ENCODE measurements around the gene SBK1.
"Not testable (repeated sequence)": the region's sequence is repeated elsewhere in the genome, so short reads cannot be mapped to it uniquely, and the experiment has no call there.

SBK1 gene

DNA sequence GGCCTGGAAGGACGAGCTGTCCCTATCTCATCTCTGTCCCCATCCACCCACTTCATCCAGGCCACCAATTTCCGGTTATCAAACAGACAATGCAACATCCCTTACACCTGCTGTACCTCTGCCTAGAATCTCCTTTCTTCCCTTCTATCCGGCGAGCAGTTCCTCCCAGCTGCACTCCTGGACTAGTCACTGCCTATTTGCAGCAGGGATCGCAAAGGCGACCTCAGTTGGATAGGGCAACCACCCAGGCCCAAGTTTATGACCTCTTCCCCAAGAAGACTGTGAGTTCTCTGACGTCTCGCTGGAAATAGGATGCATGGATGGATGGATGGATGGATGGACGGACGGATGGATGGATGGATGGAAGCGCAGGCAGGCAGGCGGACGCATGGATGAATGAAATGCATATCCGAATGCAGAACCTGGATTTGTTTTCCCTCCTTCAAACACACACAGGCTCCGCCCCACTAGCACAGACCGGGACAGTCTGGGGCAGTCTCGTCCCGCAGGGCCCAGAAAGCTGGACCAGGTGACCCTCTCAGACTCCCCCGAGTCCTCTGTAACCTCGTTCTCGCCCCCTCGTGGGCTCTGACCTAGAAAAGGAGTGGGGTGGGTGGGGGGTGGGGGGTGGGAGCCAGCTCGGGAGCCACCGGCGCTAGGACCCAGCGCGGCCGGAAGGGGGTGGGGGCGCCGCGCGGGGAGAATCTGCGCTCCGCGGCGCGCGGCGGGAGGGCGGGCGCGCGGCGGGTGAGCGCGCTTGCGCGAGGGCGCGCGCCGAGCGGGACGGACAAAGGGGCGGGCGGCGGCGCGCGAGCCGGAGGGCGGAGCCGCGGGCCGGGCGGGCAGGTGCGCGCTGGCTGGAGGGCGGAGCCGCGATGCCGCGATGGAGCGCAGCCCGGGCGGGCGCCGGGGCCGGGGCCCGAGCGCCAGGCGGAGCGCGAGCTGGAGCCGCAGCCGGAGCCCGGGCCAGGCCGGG, at the start of gene SBK1:
TSS of gene SBK1 (plus strand) at position 875 of the 976 bp plus-strand sequence. CDS start 24,867 bp downstream, outside the sequence.
- peak; percentile 87 to 88 for DNase-seq

DNA sequence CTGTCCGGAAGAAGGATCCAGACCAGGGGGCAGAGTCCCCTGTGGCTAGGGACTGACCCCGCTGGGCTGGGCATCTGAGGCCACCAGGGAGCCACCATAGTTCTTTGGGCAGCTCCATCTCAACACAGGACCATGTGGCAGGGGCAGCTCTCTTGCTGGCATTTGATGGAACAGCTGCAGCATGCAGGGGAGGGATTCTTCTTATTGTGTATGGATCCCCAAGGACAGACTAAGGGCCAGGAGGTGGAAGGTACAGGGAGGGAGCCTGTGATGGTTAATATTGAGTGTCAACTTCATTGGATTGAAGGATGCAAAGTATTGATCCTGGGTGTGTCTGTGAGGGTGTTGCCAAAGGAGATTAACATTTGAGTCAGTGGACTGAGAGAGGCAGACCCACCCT, 42.8 kb upstream of the SBK1 start:
- DNase-seq: not testable (repeated sequence)

DNA sequence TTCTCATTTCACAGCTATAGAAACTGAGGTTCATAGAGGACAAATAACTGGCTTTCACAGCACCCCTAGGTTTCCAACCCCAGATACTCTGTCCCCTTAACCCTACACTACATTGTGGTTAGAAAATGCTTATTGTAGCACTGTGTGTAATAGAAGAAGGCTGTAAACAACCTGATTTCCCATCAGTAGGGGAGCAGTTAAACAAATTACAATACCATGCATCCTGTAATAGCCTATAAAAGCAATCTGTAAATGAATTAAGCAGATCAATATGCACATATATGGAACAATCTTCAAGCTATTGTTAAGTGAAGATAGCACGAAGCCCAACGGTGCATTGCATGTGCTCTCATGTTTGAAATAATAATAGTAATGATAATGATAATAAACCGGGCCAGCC, 41.3 kb upstream of the SBK1 start:
- DNase-seq: no peak

DNA sequence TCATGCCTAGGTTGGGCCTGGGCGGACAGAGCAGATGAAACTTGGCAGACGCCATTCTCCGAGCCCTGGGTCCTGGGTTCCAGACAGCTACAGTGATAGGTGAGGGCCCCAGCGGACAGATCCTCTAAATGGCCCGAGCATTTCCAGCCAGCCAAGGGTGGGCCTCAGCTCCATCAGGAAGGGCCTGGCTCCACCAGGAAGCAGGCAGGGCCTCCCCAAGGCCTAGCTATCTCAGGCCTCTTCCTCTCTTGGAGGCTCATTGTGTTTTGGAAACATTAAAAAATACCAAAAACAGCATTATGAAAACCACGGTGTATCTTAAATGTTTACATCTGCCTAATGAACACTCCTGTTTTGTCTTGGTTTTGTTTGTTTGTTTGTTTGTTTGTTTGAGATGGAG, 38.2 kb upstream of the SBK1 start:
- no peak for DNase-seq

DNA sequence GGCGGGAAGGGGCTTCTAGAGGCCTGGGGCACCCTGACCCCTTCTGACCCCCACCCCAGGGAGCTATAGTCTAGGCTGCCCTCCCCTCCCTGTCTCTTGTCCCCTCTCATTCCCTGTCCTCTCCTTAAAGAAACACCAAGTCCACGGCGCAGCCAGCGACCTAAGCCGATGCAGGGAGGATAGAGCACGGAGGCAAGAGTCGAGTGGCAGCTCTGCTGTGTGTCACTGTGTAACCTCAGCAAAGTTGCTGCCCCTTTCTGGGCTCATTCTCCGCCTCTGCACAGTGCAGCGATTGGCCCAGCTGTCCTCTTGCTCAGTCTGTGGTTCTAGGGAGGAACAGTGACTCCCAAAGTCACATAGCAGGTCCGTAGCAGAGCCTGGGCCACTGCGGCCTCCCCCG, 36.5 kb upstream of the SBK1 start:
- DNase-seq: no peak

DNA sequence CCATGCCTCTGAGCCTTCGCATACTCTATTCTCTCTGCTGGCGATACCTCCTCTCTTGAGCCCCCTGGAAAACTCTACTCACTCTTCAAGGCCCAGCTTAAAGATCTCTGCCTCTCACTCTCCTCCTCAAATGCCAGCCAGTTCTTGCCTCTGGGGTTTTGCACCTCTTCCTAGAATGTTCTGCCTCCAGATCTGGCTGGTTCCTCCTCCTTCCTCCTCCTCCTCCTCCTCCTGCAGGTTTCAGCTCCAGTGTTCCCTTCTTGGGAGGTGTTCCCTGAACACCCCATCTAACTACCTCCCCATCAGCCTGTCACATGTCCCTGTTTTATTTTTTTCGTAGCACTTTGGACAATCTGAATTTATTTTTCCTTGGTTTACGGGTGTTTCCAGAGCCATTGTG, 35.1 kb upstream of the SBK1 start:
- no peak for DNase-seq

DNA sequence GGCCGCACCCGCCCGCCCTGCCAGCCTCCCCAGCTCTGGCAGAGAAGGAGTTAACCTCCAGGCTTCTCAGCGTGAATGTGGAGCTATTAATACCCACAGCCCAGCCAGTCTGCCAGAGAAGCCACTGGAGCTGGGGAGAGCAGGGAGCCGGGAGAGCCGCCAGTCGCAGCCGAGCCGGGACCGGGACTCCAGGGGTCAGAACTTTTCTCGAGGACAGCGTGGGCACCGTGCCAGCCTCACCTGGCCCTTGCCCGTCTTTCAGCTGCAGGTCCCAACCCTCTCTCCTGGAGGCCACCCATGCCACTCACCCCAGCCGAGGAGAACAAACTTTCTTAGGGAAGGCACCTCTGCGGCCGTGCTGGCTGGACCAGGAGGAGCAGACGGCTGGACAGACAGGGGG, 33.8 kb upstream of the SBK1 start:
- no peak for DNase-seq

DNA sequence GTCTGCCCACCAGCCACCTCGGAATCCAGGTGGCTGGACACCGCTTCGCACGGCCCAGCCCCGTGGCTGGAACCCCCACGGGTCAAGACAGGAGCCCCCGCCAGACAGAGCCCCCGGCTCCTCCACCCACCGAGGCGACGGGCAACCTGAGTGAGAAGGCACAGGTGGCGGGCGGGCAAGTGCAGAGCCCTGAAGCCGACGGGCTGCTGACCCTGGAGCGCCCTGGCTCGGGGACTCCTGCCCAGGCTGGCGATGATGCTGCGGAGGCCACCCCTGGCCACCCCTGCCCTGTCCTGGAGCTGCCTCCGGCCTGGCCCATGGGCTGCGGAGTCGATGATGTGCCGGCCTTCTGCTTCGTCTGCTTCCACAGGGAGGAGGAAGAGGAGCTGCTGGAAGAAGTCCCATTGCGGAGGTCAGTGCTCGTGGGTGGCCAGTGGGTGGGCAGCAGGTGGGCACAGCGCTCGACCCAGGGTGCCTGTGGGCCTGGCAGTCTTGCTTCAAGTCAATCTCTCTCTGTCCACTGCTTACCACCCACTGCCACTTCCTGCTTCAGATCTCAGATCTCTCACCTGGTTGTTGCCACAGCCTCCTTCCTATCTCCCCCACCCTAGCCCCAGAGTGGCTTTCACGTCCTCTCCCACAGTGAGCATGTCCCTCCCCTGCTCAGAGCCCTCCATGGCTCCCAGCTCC, 33.1 kb upstream of the SBK1 start:
- DNase-seq: no peak

DNA sequence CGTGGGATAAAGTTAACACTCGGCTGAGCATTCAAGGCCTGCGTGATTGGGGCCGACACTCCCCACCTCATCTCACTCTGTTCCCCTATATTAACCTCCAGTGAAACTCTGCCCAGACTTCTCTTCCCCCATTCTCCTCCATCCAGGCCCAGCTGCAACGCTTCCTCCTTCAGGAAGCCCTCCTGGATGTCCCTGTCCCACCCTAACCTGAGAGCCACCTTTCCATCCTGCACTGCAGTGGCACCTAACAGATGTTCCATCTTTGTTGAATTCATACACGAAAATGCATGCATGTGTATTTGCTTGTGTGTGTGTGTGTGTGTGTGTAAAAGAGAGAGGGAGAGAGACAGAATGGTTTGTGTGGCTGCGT, 32.6 kb upstream of the SBK1 start:
- DNase-seq: no peak

DNA sequence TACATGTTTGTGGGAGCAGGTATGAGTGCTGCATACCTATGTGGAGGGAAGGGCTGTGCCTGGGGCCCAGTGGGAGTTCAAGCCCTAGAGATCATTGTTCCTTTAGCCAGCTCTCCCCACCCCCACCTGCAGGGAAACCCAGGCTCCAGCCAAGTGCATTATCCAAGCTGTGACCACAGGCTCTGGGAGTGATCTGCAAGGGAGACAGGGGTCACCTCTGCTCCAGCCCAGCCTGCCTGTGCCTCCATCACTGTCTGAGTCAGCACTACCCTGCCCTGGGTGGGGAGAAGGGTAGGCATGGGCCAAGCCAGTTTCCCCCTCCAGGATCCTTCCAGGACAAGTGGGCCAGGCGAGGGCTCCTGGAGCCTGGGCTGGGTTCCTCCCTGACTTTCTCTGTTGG, 32.1 kb upstream of the SBK1 start:
- DNase-seq: no peak

DNA sequence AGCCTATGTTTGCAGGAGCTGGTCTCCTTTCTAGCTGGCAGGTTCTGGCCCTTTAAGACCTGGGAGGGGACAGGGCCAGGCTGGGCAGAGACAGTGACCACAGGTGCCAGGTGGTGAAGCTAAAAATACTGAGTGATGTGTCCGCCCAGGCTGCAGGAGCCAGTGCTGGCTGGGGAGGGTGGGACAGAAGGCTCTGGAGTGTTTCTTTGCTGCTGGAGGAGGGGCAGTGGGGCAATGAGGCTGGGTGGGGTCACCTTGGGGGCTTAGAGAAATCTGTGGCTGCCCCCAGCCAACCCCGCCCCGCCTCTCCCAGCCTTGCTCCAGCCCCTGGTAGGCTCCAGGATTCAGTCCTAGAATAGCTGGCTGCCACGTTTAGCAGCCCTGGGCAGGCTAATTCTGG, 30.4 kb upstream of the SBK1 start:
- no peak for DNase-seq

DNA sequence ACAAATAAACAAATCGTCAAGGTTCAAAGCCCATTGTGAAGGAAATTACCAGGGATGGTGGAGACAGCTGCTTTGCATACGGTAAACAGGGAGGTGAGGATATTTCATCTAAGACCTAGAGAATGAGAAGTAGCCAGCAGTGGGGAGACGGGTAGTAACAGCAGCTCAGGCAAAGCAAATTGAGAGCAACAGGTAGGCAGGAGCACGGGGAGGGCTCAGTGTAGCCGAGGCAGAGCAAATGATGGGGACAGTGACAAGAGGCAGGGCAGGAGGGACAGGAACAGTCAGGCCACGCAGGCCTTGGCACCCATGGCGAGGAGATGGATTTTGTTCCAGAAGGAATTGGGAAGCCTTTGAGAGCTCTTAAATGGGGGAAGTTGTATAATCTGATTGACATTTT, 29.0 kb upstream of the SBK1 start:
- DNase-seq: no peak

DNA sequence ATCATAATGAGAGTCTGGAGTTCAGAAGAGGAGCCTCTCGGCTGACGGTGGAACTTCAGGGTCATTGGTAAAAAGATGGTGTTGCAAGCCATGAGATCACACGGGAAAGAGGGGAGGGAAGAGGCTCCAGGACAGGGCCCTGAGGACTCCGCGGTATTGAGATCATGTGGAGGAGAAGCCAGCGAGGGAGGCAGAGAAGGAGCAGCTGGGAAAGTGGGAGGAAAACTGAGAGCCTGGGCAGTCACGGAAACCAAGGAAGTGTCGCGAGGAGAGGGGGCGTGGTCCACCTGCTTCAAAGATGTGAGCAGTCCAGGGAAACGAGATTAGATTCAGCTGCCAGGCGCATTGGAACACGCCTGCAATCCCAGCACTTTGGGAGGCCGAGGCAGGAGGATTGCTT, 27.7 kb upstream of the SBK1 start:
- DNase-seq: no peak

DNA sequence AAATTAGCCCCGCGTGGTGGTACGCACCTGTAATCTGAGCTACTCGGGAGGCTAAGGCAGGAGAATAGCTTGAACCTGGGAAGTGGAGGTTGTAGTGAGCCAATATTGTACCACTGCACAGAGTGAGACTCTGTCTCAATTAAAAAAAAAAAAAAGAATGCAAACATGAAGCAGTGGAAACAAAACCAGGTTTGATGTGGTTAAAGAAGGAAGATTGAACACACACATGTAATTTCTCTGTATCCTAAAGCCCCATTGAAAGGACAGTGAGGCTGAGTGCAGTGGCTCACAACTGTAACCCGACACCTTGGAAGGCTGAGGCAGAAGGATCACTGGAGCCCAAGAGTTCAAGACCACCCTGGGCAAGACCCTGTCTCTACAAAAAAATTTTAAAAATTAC, 26.5 kb upstream of the SBK1 start:
- no peak for DNase-seq

DNA sequence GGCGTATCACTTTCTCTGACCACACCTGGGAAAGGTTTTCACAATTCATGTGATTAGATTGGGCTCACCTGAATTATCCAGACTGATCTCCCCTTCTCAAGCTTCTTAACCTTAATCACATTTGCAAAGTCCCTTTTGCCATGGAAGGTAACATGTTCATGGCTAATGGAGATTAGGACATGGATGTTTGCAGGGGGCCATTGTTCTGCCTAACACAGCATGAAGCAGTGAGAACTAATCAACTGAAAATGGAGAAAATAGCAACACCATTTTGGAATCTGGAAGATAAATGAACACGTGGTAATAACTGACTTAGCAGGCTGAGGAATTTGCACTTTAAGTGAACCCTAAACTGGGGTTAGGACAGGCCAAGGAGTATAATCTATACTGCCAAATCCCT, 25.0 kb upstream of the SBK1 start:
- no peak for DNase-seq

DNA sequence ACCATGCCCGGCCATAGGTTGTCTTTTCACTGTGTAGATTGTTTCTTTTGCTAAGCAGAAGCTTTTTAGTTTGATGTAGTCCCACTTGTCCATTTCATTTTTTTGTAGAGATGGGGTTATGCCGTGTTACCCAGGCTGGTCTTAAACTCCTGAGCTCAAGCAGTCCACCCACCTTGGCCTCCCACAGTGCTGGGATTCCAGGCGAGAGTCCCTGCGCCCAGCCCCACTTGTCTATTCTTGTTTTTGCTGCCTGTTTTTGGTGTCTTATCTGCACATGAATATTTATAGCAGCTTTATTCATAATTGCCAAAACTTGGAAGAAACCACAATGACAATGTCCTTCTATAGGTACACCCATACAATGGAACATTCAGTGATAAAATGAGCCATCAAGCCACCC, 18.8 kb upstream of the SBK1 start:
- no peak for DNase-seq

DNA sequence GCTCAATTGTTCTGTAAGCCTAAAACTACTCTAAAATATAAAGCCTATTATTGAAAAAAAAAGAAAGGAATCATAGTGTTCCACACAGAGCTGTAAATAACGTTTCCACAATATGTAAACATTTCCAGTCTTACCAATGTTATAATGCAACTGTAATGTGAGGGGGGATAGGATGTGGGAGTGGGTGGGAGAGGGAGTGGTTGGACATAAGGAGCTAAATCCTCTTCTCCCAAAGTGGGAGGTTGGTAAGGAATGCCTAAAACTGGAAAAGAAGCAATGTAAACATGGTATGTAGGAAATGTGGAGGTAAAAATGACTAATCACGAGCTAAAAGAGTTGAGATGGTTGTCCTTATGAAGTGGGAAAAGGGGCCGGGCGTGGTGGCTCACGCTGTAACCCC, 17.6 kb upstream of the SBK1 start:
- no peak for DNase-seq

DNA sequence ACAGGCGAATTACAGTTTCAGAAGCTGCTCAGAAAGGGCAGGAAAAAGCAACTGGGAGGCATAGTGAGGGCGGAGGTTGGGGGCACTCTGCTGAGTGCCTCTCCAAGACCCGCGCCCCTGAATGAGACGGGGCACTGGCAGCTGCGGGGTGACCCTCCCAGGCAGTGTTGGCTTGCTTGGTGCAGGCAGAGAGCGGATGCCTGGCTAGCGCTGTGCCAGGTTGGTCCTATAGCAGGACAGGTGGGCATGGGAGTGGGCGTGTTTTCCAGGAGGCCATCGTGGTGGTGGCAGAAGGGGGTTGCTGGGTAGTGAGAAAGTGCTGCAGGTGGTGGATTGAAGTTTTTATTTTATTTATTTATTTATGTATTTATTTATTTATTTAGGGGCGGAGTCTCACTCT, 16.0 kb upstream of the SBK1 start:
- DNase-seq: no peak

DNA sequence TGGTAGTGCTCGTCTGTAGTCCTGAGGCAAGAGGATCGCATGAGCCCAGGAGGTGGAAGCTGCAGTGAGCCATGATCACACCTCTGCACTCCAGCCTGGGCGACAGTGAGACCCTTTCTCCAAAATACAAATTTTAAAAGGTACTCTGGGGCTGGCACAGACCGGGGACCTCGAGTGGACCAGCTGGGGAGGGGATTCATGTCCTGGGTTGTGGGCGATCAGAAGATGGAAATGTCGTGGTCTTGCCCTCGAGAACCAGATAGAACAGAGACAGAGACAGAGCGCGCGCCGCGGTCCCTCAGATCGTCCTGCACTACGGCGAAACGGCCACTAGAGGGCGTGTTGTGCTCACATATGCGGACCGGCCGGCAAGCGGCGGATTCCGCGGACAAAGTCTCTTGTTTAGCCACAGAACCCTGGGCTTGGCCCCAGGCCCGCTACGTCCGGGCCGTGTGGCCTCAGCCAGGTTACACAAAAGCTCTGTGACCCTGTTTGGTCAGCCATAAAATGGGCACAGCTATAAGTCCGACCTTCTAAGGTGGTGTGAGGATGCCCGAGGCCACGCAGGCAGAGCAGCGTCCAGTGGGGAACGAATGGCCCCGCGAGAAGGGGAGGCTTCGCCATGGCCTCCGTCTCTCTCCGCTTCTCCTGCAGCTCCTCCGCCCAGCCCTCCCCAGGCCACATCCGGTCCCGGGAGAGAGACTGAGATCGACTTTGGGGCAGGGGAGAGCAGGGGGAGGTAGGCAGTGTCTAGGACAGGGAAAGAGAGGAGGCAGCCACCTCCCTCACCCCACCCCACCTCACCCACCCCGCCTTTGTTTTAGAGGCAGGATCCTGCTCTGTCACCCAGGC, 14.6 kb upstream of the SBK1 start:
- peak; percentile 84 to 87 for DNase-seq

DNA sequence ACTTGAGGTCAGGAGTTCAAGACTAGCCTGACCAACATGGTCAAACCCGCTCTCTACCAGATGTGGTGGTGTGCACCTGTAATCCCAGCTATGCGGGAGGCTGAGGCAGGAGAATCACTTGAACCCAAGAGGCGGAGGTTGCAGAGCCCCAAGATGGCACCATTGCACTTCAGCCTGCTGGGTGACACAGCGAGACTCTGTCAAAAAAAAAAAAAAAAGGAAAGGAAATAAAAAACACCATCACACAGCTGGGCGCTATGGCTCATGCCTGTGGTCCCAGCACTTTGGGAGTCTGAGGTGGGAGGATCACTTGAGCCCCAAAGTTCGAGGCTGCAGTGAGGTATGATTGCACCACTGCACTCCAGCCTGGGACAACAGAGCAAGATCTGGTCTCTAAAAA, 13.3 kb upstream of the SBK1 start:
- peak; percentile 24 to 27 for DNase-seq

DNA sequence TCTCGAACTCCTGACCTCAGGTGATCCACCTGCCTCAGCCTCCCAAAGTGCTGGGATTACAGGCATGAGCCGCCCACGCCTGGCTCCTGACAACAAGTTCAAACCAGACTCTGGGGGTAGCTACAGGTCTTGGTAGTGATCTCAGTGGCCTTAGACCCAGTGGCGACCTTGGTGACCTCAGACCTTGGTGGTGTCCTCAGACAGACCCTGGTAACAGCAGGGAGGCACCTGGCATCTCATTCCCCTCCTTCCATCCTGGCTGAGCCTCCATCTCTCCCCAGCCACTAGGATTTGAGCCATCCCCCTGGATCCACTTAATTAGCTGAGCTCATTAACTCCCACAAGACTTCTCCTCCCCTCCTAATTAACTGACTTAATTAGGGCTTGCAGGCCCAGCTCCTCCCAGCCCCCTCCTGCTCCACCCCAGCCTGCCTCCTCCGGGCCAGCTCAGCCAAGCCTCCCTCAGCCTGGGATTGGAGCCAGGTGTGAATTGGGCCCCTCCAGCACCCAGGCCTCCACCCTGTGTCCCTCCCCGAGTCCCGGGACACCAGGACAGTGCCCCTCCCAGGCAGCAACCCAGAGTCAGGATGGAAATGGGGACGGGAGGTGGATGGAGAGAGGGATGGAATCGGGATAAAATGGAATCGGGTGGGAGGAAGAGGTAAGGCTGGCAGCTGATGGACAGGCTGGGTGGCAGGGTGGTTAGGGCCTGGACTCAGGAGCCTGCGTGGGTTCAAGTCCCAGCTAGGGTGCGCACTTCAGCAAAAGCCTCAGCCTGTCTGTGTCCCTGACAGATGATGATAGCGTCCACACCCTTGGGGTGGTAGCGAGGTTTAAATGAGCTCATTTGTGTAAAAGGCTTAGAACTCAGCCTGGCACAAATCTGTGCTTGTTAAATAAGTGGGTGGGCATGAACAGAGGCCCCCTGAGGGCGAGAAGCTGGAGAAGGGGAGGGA, 11.2 kb upstream of the SBK1 start:
- no peak for DNase-seq

DNA sequence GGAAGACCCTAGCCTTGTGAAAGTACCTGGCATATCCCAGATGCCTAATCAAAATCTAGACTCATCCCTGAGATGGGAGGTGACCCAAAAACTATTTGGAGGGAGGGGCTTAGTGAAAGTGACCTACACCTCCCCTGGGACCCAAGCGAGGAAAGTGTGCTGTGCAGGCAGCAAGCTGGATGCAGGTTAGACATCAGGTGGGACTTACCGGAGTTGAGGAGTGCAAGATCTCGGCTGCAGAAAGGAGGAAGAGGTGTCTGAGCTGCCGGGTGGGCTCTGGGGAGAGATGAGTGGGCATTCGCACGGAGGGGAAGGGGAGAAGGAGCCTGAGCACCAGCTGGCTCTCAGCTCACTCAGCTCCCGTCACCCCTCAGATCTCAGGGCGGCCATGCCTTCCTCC, 10.3 kb upstream of the SBK1 start:
- DNase-seq: no peak

All from CD4-positive, alpha-beta T cell treated with Interleukin-1 beta for 1 hour (primary cell).